MCF 10A (cell line): Measurements from ENCODE around the gene MICALL2. TPM values are rescaled to one million over a fixed set of nuclear protein-coding genes. Genes with fewer than 3 reads are reported as not detected.

Experiments
- BruUV-seq: library from RNA; stranded (reverse); fragments of 400-500 nt; replicated peaks from 2 replicates; lab custom pipeline; 2021; lab: Mats Ljungman, UMichigan
- CTCF ChIA-PET: fragments of 300-600 bp; sonication (Branson Sonifier 250); formaldehyde crosslinking; extraction: SDS; loops from one replicate; lab custom pipeline; 2021; ENCODE audit warnings: antibody characterized with exemption, inconsistent platforms; lab: Yijun Ruan, JAX
- POLR2A ChIA-PET: fragments of 300-600, 350-650 bp; sonication (Branson Sonifier 250); formaldehyde crosslinking; extraction: SDS; loops from one replicate; lab custom pipeline; 2020; ENCODE audit warnings: antibody characterized with exemption, inconsistent platforms; lab: Yijun Ruan, JAX
- DNase-seq: peaks from one replicate; pipeline ENCODE4 v3.0.0-alpha.2; 2018; ENCODE audit not compliant: unreplicated experiment
- H3K27ac Mint-ChIP-seq: one replicate; pipeline ENCODE4 v1.8.0; 2022; ENCODE audit warnings: mild to moderate bottlenecking, low read depth, mixed read lengths; ENCODE audit not compliant: unreplicated experiment
- H3K27me3 Mint-ChIP-seq: one replicate; pipeline ENCODE4 v1.8.0; 2022; ENCODE audit warnings: mixed read lengths; ENCODE audit not compliant: insufficient read depth, unreplicated experiment
- H3K36me3 Mint-ChIP-seq: one replicate; pipeline ENCODE4 v1.8.0; 2022; ENCODE audit warnings: mild to moderate bottlenecking, moderate library complexity, mixed read lengths; ENCODE audit not compliant: insufficient read depth, unreplicated experiment
- H3K4me1 Mint-ChIP-seq: one replicate; pipeline ENCODE4 v1.8.0; 2022; ENCODE audit warnings: mixed read lengths; ENCODE audit not compliant: insufficient read depth, unreplicated experiment
- H3K4me3 Mint-ChIP-seq: one replicate; pipeline ENCODE4 v1.8.0; 2022; ENCODE audit warnings: mild to moderate bottlenecking, moderate library complexity, mixed read lengths; ENCODE audit not compliant: unreplicated experiment
- H3K9me3 Mint-ChIP-seq: one replicate; pipeline ENCODE4 v1.8.0; 2022; ENCODE audit warnings: mixed read lengths; ENCODE audit not compliant: unreplicated experiment
- intact Hi-C: fragments of 100-400 bp; cut with micrococcal nuclease; formaldehyde crosslinking; loops from 2 replicates; pipeline ENCODE4 v1.14.1; 2022
- total RNA-seq: library from RNA; stranded (reverse); gene quantifications from 2 replicates; pipeline ENCODE4 v1.2.3, GENCODE V29; 2022
- TF ChIP-seq, protein P1 (sequence below): fragments of 200-600 bp; IDR thresholded peaks from one replicate; pipeline ENCODE4 v1.8.0; 2022; ENCODE audit warnings: antibody characterized with exemption, mild to moderate bottlenecking; ENCODE audit not compliant: unreplicated experiment

Gene MICALL2
- total RNA-seq, 1 experiment from 2014 or later = 15.8 TPM

DNA sequence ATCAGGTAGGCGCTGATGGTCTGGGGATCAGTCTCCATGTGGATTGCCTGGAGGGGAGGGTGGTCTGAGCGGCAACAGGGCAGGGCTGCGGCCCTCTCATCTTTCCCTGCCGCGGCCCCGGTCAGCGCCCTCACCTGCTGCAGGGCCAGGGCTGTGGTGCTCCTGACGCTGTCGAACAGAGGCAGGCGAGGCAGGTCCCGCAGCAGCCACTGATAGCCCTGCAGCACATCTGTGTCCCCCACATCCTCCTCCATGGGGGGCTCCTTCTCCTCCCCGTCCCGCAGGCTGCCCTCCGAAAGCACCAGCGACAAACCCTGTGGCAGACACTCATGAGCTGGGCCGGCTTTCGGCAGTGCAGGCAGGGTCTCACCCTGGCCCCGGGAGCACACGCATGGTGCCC is 25.9 kb upstream of the MICALL2 start:
- Mint-ChIP-seq H3K27me3 (no peaks in the 10 kb centered on the region), H3K36me3 (peaks cover 57% of the 10 kb centered on the region), H3K4me3 (no peak overlapping the region), H3K4me1 (no peaks in the 10 kb centered on the region), H3K27ac (no peak overlapping the region), H3K9me3 (no peaks in the 10 kb centered on the region)
- POLR2A ChIA-PET = no interaction called here
- CTCF ChIA-PET = no interaction called here
- DNase-seq = no peak
- intact Hi-C loops = no loop called here
- TF ChIP-seq, protein P1, sequence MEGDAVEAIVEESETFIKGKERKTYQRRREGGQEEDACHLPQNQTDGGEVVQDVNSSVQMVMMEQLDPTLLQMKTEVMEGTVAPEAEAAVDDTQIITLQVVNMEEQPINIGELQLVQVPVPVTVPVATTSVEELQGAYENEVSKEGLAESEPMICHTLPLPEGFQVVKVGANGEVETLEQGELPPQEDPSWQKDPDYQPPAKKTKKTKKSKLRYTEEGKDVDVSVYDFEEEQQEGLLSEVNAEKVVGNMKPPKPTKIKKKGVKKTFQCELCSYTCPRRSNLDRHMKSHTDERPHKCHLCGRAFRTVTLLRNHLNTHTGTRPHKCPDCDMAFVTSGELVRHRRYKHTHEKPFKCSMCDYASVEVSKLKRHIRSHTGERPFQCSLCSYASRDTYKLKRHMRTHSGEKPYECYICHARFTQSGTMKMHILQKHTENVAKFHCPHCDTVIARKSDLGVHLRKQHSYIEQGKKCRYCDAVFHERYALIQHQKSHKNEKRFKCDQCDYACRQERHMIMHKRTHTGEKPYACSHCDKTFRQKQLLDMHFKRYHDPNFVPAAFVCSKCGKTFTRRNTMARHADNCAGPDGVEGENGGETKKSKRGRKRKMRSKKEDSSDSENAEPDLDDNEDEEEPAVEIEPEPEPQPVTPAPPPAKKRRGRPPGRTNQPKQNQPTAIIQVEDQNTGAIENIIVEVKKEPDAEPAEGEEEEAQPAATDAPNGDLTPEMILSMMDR = no peak
- BruUV-seq = no TSS peak

DNA sequence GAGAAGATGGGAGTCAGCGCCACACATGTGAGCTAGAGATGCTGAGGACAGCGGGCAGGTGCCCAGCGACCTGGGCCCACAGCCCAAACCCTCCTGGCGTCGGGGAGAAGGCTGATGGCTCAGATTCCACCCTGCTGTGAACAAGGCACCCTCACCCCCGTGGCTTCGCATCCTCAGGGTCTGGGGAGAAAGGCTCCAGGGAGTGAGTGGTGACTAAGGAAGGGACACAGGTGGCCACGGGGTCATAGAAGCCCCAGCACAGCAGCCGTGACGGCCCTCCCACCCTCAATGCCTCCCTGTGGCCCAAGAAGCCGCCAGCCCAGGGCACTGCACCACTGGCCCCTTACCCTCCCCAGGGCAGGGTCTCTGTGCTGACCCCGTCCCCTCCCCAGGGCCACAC is 25.3 kb upstream of the MICALL2 start:
- POLR2A ChIA-PET = no interaction called here
- TF ChIP-seq, protein P1 = no peak
- no peak for DNase-seq
- H3K36me3 Mint-ChIP-seq = peaks cover 57% of the 10 kb centered on the region
- CTCF ChIA-PET = interaction anchor here (1.0 kb wide), 1 partner anchor 290 kb away, joined by 3 read pairs; no protein-coding TSS in a partner anchor
- H3K4me1 Mint-ChIP-seq = no peaks in the 10 kb centered on the region
- H3K4me3 Mint-ChIP-seq = no peak overlapping the region
- H3K27ac Mint-ChIP-seq = no peak overlapping the region
- H3K27me3 Mint-ChIP-seq = no peaks in the 10 kb centered on the region
- BruUV-seq = no TSS peak
- intact Hi-C loops = no loop called here
- no peaks in the 10 kb centered on the region for H3K9me3 Mint-ChIP-seq

DNA sequence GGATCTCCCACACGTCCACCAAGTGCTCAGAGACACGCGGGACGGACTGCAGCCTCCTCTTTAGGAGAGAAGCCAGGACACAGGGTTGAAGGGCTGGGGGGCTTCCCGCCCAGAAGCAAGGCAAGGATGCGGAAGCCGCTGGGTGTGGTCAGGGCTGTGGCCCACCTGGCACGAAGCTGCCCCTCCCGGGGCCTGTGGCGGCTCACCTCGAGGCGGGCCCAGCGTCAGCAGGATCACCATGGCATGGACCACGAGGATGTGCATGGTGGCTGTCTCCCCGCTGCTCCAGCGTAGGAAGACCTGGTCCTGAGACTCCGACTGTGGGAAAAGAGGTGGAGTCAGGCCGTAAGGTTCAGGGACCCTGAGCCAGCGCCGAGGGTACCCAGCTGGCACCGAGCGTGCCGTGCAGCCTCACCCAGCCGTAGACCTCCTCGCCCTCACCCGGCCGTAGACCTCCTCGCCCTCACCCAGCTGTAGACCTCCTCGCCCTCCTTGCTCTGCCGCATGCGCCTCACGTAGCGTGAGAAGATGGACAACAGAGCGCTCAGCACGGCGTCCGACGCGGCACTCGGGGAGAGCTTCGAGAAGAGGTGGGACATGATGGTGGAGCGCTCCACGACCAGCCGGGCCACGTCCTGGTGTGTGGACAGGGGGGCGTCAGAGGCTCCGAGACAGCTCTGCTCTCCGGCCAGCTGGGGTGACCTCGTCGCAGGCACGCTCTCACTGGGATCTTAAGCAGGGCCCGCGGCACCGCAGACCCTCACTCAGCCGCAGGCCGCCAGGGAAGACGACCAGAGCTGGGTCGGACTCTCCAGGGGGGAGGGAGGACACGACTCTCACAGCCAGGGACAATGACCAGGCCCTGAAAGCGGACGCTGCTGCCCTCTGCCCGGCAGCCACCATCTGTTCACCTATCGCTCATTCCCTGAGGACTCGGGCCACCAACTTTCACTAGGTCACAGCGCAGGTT is 24.6 kb upstream of the MICALL2 start:
- TF ChIP-seq, protein P1 = no peak
- H3K27me3 Mint-ChIP-seq = no peaks in the 10 kb centered on the region
- intact Hi-C loops = no loop called here
- CTCF ChIA-PET = interaction anchor here (1.0 kb wide), 1 partner anchor 289 kb away, joined by 3 read pairs; no protein-coding TSS in a partner anchor
- H3K36me3 Mint-ChIP-seq = peaks cover 50% of the 10 kb centered on the region
- no peak overlapping the region for H3K4me3 Mint-ChIP-seq
- no peaks in the 10 kb centered on the region for H3K9me3 Mint-ChIP-seq
- H3K27ac Mint-ChIP-seq = no peak overlapping the region
- DNase-seq = no peak
- BruUV-seq = no TSS peak
- POLR2A ChIA-PET = no interaction called here
- H3K4me1 Mint-ChIP-seq = no peaks in the 10 kb centered on the region

DNA sequence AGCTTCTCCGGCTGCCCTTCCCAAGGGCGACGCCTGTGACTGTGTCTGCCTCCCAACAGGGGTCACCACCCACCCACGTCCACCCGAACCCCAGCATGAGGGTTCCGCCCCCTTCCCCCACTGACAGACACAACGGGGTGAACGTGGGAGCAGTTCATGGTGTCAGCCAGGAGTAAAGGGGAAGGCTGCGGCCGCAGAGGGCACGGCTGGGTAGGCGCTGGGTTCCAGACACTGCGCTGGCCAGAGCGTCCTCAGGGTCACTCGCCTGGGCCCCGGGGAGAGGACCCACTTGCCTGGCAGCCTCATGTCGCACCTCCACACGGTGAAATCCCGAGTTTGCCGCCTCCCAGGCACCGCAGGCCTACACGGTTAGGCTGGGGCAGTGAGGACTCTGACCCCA is 23.8 kb upstream of the MICALL2 start:
- Mint-ChIP-seq H3K4me1 (no peaks in the 10 kb centered on the region), H3K9me3 (no peaks in the 10 kb centered on the region), H3K36me3 (peaks cover 43% of the 10 kb centered on the region), H3K27ac (no peak overlapping the region), H3K27me3 (no peaks in the 10 kb centered on the region), H3K4me3 (no peak overlapping the region)
- BruUV-seq = no TSS peak
- TF ChIP-seq, protein P1 = no peak
- ChIA-PET CTCF (no interaction called here), POLR2A (no interaction called here)
- intact Hi-C loops = no loop called here
- no peak for DNase-seq
